ENCODE measurements around the gene RBM33.

Gene RBM33

GRCh38 chr7:155731871-155732270 lies 87.4 kb downstream of the RBM33 start:
- DNase-seq, result no peak

GRCh38 chr7:155732286-155732685 lies 87.8 kb downstream of the RBM33 start:
- no peak for DNase-seq

GRCh38 chr7:155733582-155734444 lies 89.4 kb downstream of the RBM33 start:
- no peak for DNase-seq

GRCh38 chr7:155734445-155734809 lies 90.0 kb downstream of the RBM33 start:
- no peak for DNase-seq

DNA sequence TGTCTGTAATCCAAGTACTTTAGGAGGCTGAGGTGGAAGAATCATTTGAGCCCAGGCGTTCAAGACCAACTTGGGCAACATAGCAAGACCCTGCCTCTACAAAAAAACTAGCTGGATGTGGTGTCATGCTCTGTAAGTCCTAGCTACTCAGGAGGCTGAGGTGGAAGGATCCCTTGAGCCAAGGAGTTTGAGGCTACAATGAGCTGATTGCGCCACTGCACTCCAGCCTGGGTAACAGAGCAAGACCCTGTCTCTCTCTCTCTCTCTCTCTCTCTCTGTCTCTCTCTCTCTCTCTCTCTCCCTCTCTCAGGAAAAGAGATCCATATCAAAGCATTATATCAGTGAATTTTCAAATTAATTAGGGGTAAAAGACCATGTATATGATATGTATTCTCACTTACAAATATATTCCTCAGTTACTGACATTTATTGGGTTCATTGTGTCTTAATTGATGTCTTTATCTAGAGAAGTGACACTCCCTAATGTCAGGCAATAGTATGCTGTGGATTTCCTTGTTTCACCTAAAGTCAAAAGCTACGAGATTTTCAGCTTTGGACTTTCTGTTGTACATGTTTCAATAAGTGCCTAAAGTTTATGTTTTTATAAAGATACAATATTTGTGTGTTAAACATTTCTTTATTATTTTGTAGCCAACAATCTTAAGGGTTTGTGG lies 91.1 kb downstream of the RBM33 start:
- DNase-seq, result no peak

DNA sequence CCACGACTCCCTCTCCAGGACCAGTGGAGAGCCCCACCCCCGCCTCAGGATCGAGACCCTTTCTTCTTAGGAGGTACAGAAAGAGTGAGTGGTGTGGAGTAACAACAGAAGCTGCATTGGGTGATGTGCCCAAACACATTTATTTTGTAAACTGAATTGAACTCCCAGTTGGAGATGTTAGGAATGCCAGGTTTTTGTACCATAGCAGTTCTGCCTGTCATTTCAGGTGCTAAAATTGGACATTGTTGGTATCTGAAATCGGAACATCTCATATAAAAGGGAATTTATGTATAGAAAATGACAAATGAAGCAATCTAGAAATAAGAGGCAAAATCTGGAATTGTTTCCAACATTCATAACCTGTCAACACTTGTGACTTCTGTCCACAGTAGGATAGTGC lies 93.1 kb downstream of the RBM33 start:
- no peak for DNase-seq

DNA sequence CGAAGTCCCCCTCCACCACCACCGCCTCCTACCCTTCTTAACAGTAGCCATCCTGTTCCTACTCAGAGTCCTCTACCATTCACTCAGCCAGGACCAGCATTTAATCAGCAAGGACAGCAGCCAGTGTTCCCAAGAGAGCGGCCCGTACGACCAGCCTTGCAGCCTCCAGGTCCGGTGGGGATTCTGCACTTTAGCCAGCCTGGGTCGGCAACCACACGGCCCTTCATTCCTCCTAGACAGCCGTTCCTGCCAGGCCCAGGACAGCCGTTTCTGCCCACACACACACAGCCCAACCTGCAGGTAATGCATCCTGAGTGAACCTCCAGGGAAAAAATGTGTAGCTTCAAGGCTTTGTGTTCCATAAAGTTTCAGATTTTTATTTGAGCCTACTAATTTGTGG lies 93.6 kb downstream of the RBM33 start:
- no peak for DNase-seq

DNA sequence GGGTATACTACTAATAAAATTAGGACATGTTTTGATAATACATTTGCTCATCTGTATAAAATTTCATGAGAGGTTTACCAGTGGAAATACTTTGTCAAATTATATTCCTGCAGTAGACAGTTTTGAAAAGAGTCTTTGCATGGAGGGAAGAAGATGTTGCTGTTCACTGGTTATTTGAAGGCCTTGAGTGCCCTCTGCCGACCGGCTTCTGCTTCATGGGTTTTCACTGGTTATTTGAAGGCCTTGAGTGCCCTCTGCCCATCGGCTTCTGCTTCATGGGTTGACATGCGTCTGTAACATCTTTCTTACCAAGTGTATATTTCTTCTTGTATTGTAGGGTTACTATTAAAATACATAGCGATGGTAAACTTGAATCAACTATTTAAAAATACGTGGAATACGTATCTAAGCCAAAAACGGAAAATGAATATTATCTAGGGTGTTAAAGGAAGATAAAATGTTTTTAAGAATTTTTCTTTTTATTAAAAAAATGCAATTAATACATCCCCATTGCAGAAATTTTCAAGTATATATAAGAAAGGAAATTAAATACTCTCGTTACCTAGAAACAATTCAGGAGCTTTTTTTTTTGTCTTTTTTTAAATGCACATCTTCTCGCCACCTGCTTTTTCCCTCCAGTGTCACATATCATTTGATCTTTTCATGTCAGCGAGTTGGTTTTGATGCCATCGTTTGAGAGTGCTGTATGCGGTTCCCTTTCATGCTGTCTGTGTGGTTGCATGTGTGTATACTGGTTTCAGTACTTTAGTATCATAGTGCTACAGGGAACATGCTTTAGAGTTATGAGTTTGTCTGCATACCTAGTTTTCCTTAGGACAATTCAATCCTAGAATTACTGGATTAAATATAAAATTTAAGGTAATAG lies 94.4 kb downstream of the RBM33 start:
- peak; percentile 56 to 82 for DNase-seq

DNA sequence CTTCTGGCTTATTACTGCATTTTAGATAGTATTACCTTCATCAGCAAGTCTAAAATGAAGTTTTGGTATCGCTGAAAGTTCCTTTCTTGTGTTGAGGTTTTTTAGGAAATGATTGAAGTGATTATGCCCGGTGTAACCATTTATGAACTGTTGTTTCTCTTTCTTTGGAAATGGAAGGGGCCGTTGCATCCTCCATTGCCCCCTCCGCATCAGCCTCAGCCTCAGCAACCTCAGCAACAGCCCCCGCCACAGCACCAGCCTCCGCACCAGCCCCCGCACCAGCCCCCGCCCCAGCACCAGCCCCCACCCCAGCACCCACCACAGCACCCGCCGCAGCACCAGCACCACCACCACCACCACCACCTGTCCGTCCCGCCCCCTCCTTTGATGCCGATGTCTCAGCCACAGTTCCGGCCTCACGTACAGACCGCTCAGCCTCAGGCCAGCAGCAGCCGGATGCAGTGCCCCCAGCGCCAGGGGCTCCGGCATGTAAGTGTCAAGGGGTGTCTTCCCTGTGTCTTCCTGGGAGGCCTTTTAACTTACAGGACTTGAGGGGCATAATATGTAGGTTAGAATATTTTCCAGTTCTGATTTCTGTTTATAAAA lies 95.2 kb downstream of the RBM33 start:
- DNase-seq, result no peak

DNA sequence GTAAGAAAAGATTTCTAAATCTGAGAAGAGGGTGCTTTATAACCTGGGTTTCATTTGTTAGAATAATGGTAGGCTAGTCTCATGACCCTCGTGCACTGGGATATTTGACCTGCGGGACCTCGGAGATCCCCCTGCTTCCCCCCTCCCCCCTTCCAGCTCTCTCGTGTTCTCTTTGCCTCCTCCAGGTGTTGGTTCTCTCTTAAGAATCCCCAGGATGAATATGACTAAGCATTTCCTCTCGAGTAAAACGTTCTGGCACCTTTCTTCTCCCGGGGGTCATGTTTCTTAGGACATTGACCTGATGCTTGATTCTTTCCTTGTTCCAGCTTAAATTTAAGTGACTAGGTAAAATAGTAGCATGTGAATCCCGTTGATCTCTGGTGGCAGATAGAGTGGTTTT lies 96.6 kb downstream of the RBM33 start:
- DNase-seq, result no peak

DNA sequence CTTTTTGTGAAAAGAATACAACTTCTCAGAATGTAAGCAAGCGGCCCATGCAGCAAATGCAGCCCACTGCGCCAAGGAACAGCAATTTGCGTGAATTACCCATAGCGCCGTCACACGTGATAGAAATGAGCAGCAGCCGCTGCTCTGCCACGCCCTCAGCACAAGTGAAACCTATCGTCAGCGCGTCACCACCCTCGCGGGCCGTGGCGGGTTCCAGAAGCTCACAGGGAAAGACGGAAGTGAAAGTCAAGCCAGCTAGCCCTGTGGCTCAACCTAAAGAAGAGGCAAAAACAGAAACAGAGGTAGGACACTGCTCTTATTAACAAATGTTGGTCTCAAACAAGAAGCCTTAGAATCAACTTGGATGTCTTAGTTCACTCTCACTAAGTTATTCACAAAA lies 97.3 kb downstream of the RBM33 start:
- no peak for DNase-seq

DNA sequence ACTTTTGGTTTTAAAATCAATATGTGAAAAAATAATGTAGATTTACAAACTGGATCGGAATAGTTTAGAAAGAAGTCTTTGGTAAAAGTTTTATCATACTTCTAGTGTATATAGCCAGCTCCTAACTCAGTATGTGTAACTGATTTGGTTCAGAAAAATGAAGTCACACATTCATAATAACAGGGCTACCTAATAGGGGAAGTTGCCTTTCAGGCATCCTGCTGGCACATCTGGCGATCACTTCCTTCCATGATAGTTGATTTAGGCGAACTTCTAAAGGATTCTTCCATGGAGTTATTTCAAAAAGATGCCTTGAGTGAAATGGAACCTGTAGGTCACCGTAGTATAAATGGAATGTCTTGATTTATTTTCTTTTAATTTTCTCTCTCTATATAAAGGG lies 98.7 kb downstream of the RBM33 start:
- no peak for DNase-seq

GRCh38 chr7:155744971-155745683 lies 100.7 kb downstream of the RBM33 start:
- no peak for DNase-seq

GRCh38 chr7:155745737-155746136 lies 101.3 kb downstream of the RBM33 start:
- DNase-seq, result no peak

DNA sequence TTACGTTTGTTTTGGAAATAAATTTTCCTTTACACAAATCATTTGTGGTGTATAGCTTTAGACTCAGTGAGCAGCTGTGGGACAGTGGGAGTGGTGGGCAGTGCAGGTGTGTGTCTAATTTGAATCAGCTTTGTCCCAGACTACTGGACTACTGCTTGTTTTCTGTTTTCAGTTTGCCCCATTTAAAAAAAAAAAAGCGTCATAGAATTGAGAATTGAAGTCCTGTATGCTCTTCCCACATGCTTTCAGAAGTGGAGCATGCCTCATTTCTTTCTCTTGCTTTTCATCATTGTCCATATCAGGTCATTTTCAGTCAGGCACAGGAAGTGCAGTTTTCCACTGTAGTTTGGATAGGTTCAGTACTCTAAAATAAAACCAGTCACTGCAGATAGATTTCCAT lies 101.7 kb downstream of the RBM33 start:
- no peak for DNase-seq

GRCh38 chr7:155747209-155747608 lies 102.7 kb downstream of the RBM33 start:
- DNase-seq, result no peak

GRCh38 chr7:155749578-155749977 lies 105.1 kb downstream of the RBM33 start:
- DNase-seq, result no peak

DNA sequence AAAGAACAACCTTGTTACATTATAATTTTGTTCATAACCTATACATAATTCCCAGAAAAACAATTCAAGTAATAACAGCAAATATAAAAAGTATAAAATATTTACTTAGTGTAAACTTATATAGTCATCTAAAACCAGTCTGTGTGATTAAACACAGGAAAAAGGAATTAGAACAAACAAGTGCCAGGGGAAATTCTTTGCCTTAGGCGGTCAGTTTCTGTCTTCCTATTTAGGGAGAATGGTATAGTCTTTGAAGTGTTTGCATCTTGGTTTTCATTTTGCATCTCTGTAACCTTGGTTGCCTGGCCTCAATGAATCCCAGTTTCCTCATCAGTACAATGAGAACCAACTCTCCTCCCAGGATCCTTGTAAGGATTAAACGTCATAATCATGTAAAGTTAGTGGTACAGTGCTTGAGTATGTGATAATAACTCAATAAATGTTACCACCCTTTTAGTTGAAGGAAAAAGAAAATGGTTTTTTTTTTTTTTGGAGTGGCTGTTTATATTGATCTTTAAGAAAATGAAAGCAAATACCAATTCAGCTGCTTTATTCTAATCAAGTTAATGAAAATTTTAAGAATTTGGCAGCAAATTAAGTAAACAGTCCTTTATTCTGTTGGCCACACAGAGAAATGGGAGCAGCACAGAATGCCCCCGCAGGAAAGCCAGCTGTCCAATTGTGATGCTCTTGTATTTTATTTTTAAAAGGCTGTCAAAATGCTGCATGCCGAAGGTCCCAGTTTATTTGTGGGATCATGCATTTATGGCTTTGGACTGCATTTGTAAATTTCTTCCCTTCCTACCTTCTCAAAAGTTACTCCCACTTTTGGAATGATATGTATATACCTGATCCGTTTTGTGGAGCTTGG lies 106.0 kb downstream of the RBM33 start:
- no peak for DNase-seq

GRCh38 chr7:155751409-155751808 lies 106.9 kb downstream of the RBM33 start:
- DNase-seq, result no peak

DNA sequence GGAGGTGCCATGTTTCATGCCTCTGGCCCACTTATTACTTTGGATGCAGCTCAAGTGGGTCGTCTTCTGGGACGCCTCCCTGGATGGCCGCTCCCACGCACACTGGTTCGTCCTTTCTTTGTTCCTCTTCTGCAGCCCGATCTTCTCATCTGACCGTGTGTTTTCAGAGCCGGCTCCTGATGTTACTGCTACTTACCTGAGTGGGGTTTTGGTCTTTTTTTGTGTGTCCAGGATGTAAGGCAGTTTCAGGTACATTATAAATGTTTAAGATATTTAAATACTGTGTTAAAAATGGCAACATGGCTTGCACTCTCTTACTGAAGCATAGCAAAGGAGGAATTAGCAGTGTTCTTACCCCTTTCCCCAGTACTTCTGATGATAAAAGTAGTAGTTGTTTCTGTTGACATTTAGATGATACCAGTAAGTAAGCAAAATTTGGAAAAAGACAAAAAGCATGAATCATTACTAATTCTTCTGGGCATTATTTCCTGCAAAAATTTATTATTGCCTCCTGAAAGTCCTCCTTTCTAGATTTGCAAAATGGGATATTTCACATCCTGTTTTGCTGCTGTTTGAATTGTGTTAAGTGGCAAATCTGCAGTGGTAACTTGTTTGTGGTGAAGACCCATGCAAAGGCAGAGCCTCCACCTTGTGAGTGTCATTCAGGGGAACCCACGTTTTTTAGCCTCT lies 108.4 kb downstream of the RBM33 start:
- DNase-seq, result no peak

All from NCI-H524 (cell line).